Measurements from ENCODE around the gene KRTAP5-7.
"Not testable (repeated sequence)": the region's sequence is repeated elsewhere in the genome, so short reads cannot be mapped to it uniquely, and the experiment has no call there.

DNA sequence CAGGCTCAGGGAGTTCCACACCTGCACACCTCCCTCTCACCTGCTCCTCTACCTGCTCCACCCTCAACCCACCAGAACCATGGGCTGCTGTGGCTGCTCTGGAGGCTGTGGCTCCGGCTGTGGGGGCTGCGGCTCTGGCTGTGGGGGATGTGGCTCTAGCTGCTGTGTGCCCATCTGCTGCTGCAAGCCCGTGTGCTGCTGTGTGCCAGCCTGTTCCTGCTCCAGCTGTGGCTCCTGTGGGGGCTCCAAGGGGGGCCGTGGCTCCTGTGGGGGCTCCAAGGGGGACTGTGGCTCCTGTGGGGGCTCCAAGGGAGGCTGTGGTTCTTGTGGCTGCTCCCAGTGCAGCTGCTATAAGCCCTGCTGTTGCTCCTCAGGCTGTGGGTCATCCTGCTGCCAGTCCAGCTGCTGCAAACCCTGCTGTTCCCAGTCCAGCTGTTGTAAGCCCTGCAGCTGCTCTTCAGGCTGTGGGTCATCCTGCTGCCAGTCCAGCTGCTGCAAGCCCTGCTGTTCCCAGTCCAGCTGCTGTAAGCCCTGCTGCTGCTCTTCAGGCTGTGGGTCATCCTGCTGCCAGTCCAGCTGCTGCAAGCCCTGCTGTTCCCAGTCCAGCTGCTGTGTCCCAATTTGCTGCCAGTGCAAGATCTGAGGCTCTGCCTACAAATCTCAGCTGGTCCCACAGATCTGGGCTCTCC lies 11.1 kb downstream of the KRTAP5-7 start, which contains the start of gene KRTAP5-8:
- not testable (repeated sequence) for TF ChIP-seq CTCF (IDR thresholded peaks at IDR 0.05; ENCODE audit: poor library complexity, severe bottlenecking); EP300 (conservative IDR thresholded peaks at IDR 0.05; ENCODE audit: poor library complexity, severe bottlenecking)

All from neural cell (in vitro differentiated cells).